ENCODE results near the gene S100B. TPM values are rescaled to one million over a fixed set of nuclear protein-coding genes. Genes with fewer than 3 reads are reported as not detected.

The S100B gene
- total and polyA plus RNA-seq, 9 of the 15 experiments (the other 6 are each of a cell fraction or from before 2014, with no cell fraction given): not detected

GRCh38 chr21:46637952-46638746, 33.3 kb upstream of the S100B start:
- H3K4me2 ChIP-seq (ENCODE audit: insufficient read depth, low read length): peak overlapping the region; percentile 72
- intact Hi-C loops (cut with micrococcal nuclease): no loop called here
- H3K9ac ChIP-seq (ENCODE audit: insufficient read depth in 1 of 2, low read depth in 2 of 2, low read length in 2 of 2): peak overlapping the region in 1 of 2 experiments; percentile 47; a peak in 2 of 4 replicates
- TF ChIP-seq ZBTB17 (CRISPR knock-in tag; IDR thresholded peaks at IDR 0.05) (0 out of 2 replicates have a peak, but pooled peaks have one; percentile 58), CEBPG (CRISPR knock-in tag; IDR thresholded peaks at IDR 0.05) (peak; percentile 79), CEBPG (tag; conservative IDR thresholded peaks at IDR 0.05 in 1 of 2, IDR thresholded peaks at IDR 0.05 in 1 of 2) (0 out of 4 replicates have a peak, but pooled peaks of 1 of the 2 experiments have one; percentile 36), ZNF24 (IDR thresholded peaks at IDR 0.05) (peak; percentile 49; the same call in 1 of the 2 replicates), ARID1B (IDR thresholded peaks at IDR 0.05) (peak; percentile 63), ZNF766 (CRISPR knock-in tag; conservative IDR thresholded peaks at IDR 0.05) (0 out of 2 replicates have a peak, but pooled peaks have one; percentile 25), NR0B1 (IDR thresholded peaks at IDR 0.05; ENCODE audit: partially characterized antibody) (no peak), CREBBP (IDR thresholded peaks at IDR 0.05; ENCODE audit: low read depth, low read length) (no peak), NR2C2 (CRISPR knock-in tag; IDR thresholded peaks at IDR 0.05) (no peak), NR2C2 (tag; IDR thresholded peaks at IDR 0.05) (peak; percentile 61), SMC3 (conservative IDR thresholded peaks at IDR 0.05; ENCODE audit: insufficient read depth, low read depth, low read length) (no peak), ZC3H11A (IDR thresholded peaks at IDR 0.05; ENCODE audit: low read depth, low read length) (no peak), HMBOX1 (IDR thresholded peaks at IDR 0.05) (peak; percentile 98), BACH1 (tag; IDR thresholded peaks at IDR 0.05) (peak; percentile 56; the same call in 1 of the 2 replicates), BRD4 (IDR thresholded peaks at IDR 0.05) (0 out of 2 replicates have a peak, but pooled peaks have one; percentile 48), EHMT2 (IDR thresholded peaks at IDR 0.05) (no peak), MEIS2 (IDR thresholded peaks at IDR 0.05; ENCODE audit: partially characterized antibody) (peak; percentile 69), ZNF316 (IDR thresholded peaks at IDR 0.05) (peak; percentile 99), MAFF (IDR thresholded peaks at IDR 0.05; ENCODE audit: low read length) (peak; percentile 80; the same call in 1 of the 2 replicates), ZNF561 (CRISPR knock-in tag; conservative IDR thresholded peaks at IDR 0.05) (no peak), PYGO2 (tag; IDR thresholded peaks at IDR 0.05) (no peak), JUNB (CRISPR knock-in tag; conservative IDR thresholded peaks at IDR 0.05) (no peak)

More at GRCh38 chr21:46637952-46638746, 33.3 kb upstream of the S100B start:
- WGBS (ENCODE audit: insufficient coverage, low coverage, missing lambda C conversion rate): 5% methylated on average over 3 of the region's 3 CpGs
- Histone ChIP-seq H3K9me1 (ENCODE audit: control insufficient read depth, insufficient read depth, low read length) (no peaks in the 10 kb centered on the region), H4K20me1 (replicated peaks; ENCODE audit: control insufficient read depth, insufficient read depth, low read length) (no peaks in the 10 kb centered on the region), H3K9me3 (replicated peaks; ENCODE audit: control insufficient read depth, insufficient read depth, low read depth, low read length) (no peaks in the 10 kb centered on the region), H3K79me2 (ENCODE audit: control insufficient read depth, insufficient read depth, low read length) (peaks cover 45% of the 10 kb centered on the region), H2AFZ (ENCODE audit: low read depth, low read length) (0 out of 2 replicates have a peak overlapping the region, but pooled peaks have one; percentile 29), H3K27me3 (ENCODE audit: control insufficient read depth in 2 of 2, insufficient read depth in 2 of 2, low read length in 2 of 2) (no peaks in the 10 kb centered on the region), H3K36me3 (ENCODE audit: control insufficient read depth, insufficient read depth, low read length) (peaks cover 37% of the 10 kb centered on the region; the same call in 2 of the 3 replicates), H3K27ac (ENCODE audit: extremely low read depth, low read depth, low read length) (peak overlapping the region; percentile 71), H3K4me1 (replicated peaks in 1 of 2; ENCODE audit: control insufficient read depth in 2 of 2, insufficient read depth in 2 of 2, low read length in 2 of 2) (peaks cover 14 to 25% of the 10 kb centered on the region in 2 experiments; a peak in 4 of 5 replicates), H3K4me3 (peak overlapping the region; percentile 8; the same call in 1 of the 2 replicates)
- ATAC-seq (peak; percentile 58), DNase-seq (ENCODE audit: extremely low read depth in 1 of 4, low spot score in 3 of 4) (peak in 2 of 4 experiments; percentile 58 to 72), FAIRE-seq (peak; percentile 83)
- in situ Hi-C loops (cut with MboI): no loop called here
- BruUV-seq (replicated peaks): no TSS peak
- POLR2A ChIA-PET: interaction anchor here (0.8 kb wide), 1 partner anchor 32 kb away, joined by 3 read pairs; no protein-coding TSS in a partner anchor
- CTCF ChIA-PET (ENCODE audit: low intra/inter-chr PET ratio): no interaction called here

Data from K562 (cell line).